ENCODE results near the gene CSMD2. TPM values are rescaled to one million over a fixed set of nuclear protein-coding genes. Genes with fewer than 3 reads are reported as not detected.

Gene CSMD2
- total RNA-seq, 1 donor from 2014 or later: 0.27 TPM

- H3K9me3 Mint-ChIP-seq (ENCODE audit: unreplicated experiment): no peaks in the 10 kb centered on the region
- H3K27ac Mint-ChIP-seq (ENCODE audit: unreplicated experiment): no peak overlapping the region
- H3K4me1 Mint-ChIP-seq (ENCODE audit: low read depth, unreplicated experiment): no peaks in the 10 kb centered on the region
- no peaks in the 10 kb centered on the region for H3K27me3 Mint-ChIP-seq (ENCODE audit: unreplicated experiment)
- no peak overlapping the region for H3K4me3 Mint-ChIP-seq (ENCODE audit: unreplicated experiment)
- H3K36me3 Mint-ChIP-seq (ENCODE audit: unreplicated experiment): no peaks in the 10 kb centered on the region
- no peak for TF ChIP-seq CTCF (IDR thresholded peaks at IDR 0.05; ENCODE audit: partially characterized antibody, unreplicated experiment)
- DNase-seq: no peak
Observed at GRCh38 chr1:33743221-33743998, 421.6 kb downstream of the CSMD2 start.

GRCh38 chr1:33742663-33743062 is 422.4 kb downstream of the CSMD2 start:
- H3K4me3 Mint-ChIP-seq (ENCODE audit: unreplicated experiment): no peak overlapping the region
- no peaks in the 10 kb centered on the region for H3K36me3 Mint-ChIP-seq (ENCODE audit: unreplicated experiment)
- DNase-seq: no peak
- peaks cover 2% of the 10 kb centered on the region for H3K4me1 Mint-ChIP-seq (ENCODE audit: low read depth, unreplicated experiment)
- no peak overlapping the region for H3K27ac Mint-ChIP-seq (ENCODE audit: unreplicated experiment)
- H3K27me3 Mint-ChIP-seq (ENCODE audit: unreplicated experiment): peaks cover 3% of the 10 kb centered on the region
- no peaks in the 10 kb centered on the region for H3K9me3 Mint-ChIP-seq (ENCODE audit: unreplicated experiment)
- no peak for TF ChIP-seq CTCF (IDR thresholded peaks at IDR 0.05; ENCODE audit: partially characterized antibody, unreplicated experiment)

- TF ChIP-seq CTCF (IDR thresholded peaks at IDR 0.05; ENCODE audit: partially characterized antibody, unreplicated experiment): no peak
- H3K27me3 Mint-ChIP-seq (ENCODE audit: unreplicated experiment): peaks cover 3% of the 10 kb centered on the region
- no peak overlapping the region for H3K4me3 Mint-ChIP-seq (ENCODE audit: unreplicated experiment)
- peaks cover 2% of the 10 kb centered on the region for H3K4me1 Mint-ChIP-seq (ENCODE audit: low read depth, unreplicated experiment)
- H3K9me3 Mint-ChIP-seq (ENCODE audit: unreplicated experiment): no peaks in the 10 kb centered on the region
- DNase-seq: no peak
- H3K36me3 Mint-ChIP-seq (ENCODE audit: unreplicated experiment): no peaks in the 10 kb centered on the region
- H3K27ac Mint-ChIP-seq (ENCODE audit: unreplicated experiment): no peak overlapping the region
Observed at GRCh38 chr1:33741749-33742148, 423.3 kb downstream of the CSMD2 start.

- TF ChIP-seq CTCF (IDR thresholded peaks at IDR 0.05; ENCODE audit: partially characterized antibody, unreplicated experiment): no peak
- H3K4me3 Mint-ChIP-seq (ENCODE audit: unreplicated experiment): no peak overlapping the region
- H3K27me3 Mint-ChIP-seq (ENCODE audit: unreplicated experiment): peaks cover 3% of the 10 kb centered on the region
- DNase-seq: no peak
- no peaks in the 10 kb centered on the region for H3K9me3 Mint-ChIP-seq (ENCODE audit: unreplicated experiment)
- H3K27ac Mint-ChIP-seq (ENCODE audit: unreplicated experiment): no peak overlapping the region
- no peaks in the 10 kb centered on the region for H3K36me3 Mint-ChIP-seq (ENCODE audit: unreplicated experiment)
- H3K4me1 Mint-ChIP-seq (ENCODE audit: low read depth, unreplicated experiment): peaks cover 2% of the 10 kb centered on the region
Observed at GRCh38 chr1:33740040-33740744, 424.8 kb downstream of the CSMD2 start.

GRCh38 chr1:33738976-33739375 is 426.1 kb downstream of the CSMD2 start:
- Mint-ChIP-seq H3K27ac (ENCODE audit: unreplicated experiment) (no peak overlapping the region), H3K27me3 (ENCODE audit: unreplicated experiment) (peaks cover 3% of the 10 kb centered on the region), H3K36me3 (ENCODE audit: unreplicated experiment) (no peaks in the 10 kb centered on the region), H3K9me3 (ENCODE audit: unreplicated experiment) (no peaks in the 10 kb centered on the region), H3K4me3 (ENCODE audit: unreplicated experiment) (no peak overlapping the region), H3K4me1 (ENCODE audit: low read depth, unreplicated experiment) (peaks cover 2% of the 10 kb centered on the region)
- no peak for TF ChIP-seq CTCF (IDR thresholded peaks at IDR 0.05; ENCODE audit: partially characterized antibody, unreplicated experiment)
- no peak for DNase-seq

Measured in glutamatergic neuron (in vitro differentiated cells).